PC-9 (cell line): ENCODE data around the gene RIMS1. TPM values are rescaled to one million over a fixed set of nuclear protein-coding genes. Genes with fewer than 3 reads are reported as not detected.

ENCODE experiments used
- BruUV-seq: library from RNA; stranded (reverse); fragments of 400-500 nt; replicated peaks from 2 replicates; lab custom pipeline; 2021; lab: Mats Ljungman, UMichigan
- CTCF ChIA-PET: fragments of 300-600 bp; sonication (Branson Sonifier 250); formaldehyde crosslinking; loops from one replicate; lab custom pipeline; 2022; ENCODE audit warnings: antibody characterized with exemption; lab: Charles Lee
- POLR2A ChIA-PET: fragments of 300-600 bp; sonication (Branson Sonifier 250); formaldehyde crosslinking; loops from one replicate; lab custom pipeline; 2022; ENCODE audit warnings: antibody characterized with exemption; ENCODE audit not compliant: unreplicated experiment; lab: Charles Lee
- DNase-seq, 2 experiments: peaks; one replicate each; pipeline versions ENCODE4 v3.0.0 to v3.0.0-alpha.2; 2015 to 2022; ENCODE audit warnings: mixed read lengths in 1 of 2
- H2AFZ ChIP-seq: fragments of 200-600 bp; sonication (generic); 2 replicates; pipeline ENCODE4 v1.8.1; 2017; ENCODE audit warnings: antibody characterized with exemption
- H3F3A ChIP-seq: fragments of 200-600 bp; sonication (generic); 2 replicates; pipeline ENCODE4 v1.8.1; 2017; ENCODE audit warnings: antibody characterized with exemption, mild to moderate bottlenecking, low read depth; ENCODE audit not compliant: insufficient read depth
- H3K27ac ChIP-seq: fragments of 200-600 bp; sonication (generic); 2 replicates; pipeline ENCODE4 v1.6.1; 2016; ENCODE audit warnings: mixed run types
- H3K27me3 ChIP-seq: fragments of 200-600 bp; sonication (generic); 2 replicates; pipeline ENCODE4 v1.6.1; 2016; ENCODE audit warnings: low read depth, mixed run types; ENCODE audit not compliant: insufficient read depth
- H3K36me3 ChIP-seq: fragments of 200-600 bp; sonication (generic); 2 replicates; pipeline ENCODE4 v1.6.1; 2016; ENCODE audit warnings: low read depth, mixed run types
- H3K4me1 ChIP-seq: fragments of 200-600 bp; sonication (generic); replicated peaks from 2 replicates; pipeline ENCODE4 v1.6.1; 2016; ENCODE audit warnings: mixed run types; ENCODE audit not compliant: insufficient read depth
- H3K4me2 ChIP-seq: fragments of 200-600 bp; sonication (generic); 2 replicates; pipeline ENCODE4 v1.6.1; 2017; ENCODE audit warnings: mixed run types
- H3K4me3 ChIP-seq: fragments of 200-600 bp; sonication (generic); 2 replicates; pipeline ENCODE4 v1.6.1; 2016; ENCODE audit warnings: mixed run types
- H3K79me2 ChIP-seq: fragments of 200-600 bp; sonication (generic); 2 replicates; pipeline ENCODE4 v1.6.1; 2017; ENCODE audit warnings: low read depth, mixed run types
- H3K9me2 ChIP-seq: fragments of 200-600 bp; sonication (generic); 2 replicates; pipeline ENCODE4 v1.8.1; 2017; ENCODE audit warnings: mild to moderate bottlenecking; ENCODE audit not compliant: insufficient read depth
- H3K9me3 ChIP-seq: fragments of 200-600 bp; sonication (generic); 2 replicates; pipeline ENCODE4 v1.8.1; 2016; ENCODE audit warnings: low read depth; ENCODE audit not compliant: insufficient read depth
- H4K20me1 ChIP-seq: fragments of 200-600 bp; sonication (generic); 2 replicates; pipeline ENCODE4 v1.8.1; 2017; ENCODE audit not compliant: insufficient read depth
- EZH2 ChIP-seq: fragments of 200-600 bp; sonication (generic); IDR thresholded peaks from 2 replicates; pipeline ENCODE4 v1.8.0; 2017; ENCODE audit warnings: antibody characterized with exemption, low read depth
- intact Hi-C: fragments of 100-400 bp; cut with micrococcal nuclease; formaldehyde crosslinking; loops from one replicate; pipeline ENCODE4 v1.10.0; 2022; ENCODE audit not compliant: unreplicated experiment
- total RNA-seq: library from RNA; stranded (reverse); gene quantifications from 2 replicates; pipeline ENCODE4 v1.2.3, GENCODE V29; 2021
- TF ChIP-seq, protein P1 (sequence below): fragments of 200-600 bp; sonication (generic); conservative IDR thresholded peaks from 2 replicates; pipeline ENCODE4 v1.6.1; 2017; ENCODE audit warnings: mixed run types, antibody characterized with exemption, mild to moderate bottlenecking, moderate library complexity

RIMS1 gene
- total RNA-seq, 1 experiment from 2014 or later, result not detected

DNA sequence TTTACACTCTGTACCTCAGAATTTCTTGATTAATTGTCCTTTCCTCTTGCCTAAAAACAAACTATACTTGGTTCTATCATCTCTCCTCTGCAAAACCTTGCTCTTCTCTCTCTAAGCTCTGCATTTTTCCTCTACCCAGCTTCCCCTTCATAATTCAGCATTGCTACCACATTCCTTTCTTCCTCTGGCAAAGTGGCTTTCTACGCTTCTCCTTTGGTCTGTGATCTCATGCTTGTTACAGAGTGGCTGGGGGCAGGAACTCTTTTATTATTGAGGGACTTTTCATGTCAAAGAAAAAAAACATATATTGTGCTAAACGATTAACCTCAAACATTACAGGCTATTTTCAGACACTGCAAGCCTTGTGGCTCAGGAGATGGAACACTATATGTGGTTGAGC, 402.2 kb downstream of the RIMS1 start:
- no peaks in the 10 kb centered on the region for H3K27me3 ChIP-seq
- ChIA-PET CTCF (no interaction called here), POLR2A (no interaction called here)
- no peak for DNase-seq
- no peaks in the 10 kb centered on the region for H3K9me3 ChIP-seq
- TF ChIP-seq EZH2, result no peak
- TF ChIP-seq, protein P1, sequence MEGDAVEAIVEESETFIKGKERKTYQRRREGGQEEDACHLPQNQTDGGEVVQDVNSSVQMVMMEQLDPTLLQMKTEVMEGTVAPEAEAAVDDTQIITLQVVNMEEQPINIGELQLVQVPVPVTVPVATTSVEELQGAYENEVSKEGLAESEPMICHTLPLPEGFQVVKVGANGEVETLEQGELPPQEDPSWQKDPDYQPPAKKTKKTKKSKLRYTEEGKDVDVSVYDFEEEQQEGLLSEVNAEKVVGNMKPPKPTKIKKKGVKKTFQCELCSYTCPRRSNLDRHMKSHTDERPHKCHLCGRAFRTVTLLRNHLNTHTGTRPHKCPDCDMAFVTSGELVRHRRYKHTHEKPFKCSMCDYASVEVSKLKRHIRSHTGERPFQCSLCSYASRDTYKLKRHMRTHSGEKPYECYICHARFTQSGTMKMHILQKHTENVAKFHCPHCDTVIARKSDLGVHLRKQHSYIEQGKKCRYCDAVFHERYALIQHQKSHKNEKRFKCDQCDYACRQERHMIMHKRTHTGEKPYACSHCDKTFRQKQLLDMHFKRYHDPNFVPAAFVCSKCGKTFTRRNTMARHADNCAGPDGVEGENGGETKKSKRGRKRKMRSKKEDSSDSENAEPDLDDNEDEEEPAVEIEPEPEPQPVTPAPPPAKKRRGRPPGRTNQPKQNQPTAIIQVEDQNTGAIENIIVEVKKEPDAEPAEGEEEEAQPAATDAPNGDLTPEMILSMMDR, result no peak
- no peak overlapping the region for H3K27ac ChIP-seq
- H3K4me2 ChIP-seq, result no peak overlapping the region
- no peak overlapping the region for H2AFZ ChIP-seq
- no peaks in the 10 kb centered on the region for H3K36me3 ChIP-seq
- no peaks in the 10 kb centered on the region for H3K4me1 ChIP-seq
- H3K79me2 ChIP-seq, result no peaks in the 10 kb centered on the region
- H4K20me1 ChIP-seq, result no peaks in the 10 kb centered on the region
- H3K4me3 ChIP-seq, result no peak overlapping the region
- H3F3A ChIP-seq, result no peaks in the 10 kb centered on the region
- intact Hi-C loops, result no loop called here
- no peaks in the 10 kb centered on the region for H3K9me2 ChIP-seq
- BruUV-seq, result no TSS peak

DNA sequence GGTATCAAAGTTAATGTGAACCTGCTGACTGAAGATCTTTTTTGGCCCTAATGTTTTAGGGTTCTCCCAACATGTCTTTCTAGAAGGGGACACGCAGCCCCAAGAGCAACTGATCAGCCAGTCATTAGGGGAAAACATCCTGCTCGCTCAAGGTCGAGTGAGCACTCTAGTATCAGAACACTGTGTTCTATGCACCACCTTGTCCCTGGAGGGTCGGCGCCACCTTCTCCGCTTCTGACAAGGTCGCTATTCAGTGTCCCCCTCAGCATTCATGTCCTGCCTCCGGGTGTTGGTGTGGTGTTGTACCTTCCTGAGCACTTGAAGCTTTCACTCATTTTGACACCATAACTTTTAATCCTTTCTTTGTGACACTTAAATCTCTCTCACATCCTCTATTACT, 404.3 kb downstream of the RIMS1 start:
- no peak for DNase-seq
- Histone ChIP-seq H3K36me3 (no peaks in the 10 kb centered on the region), H3K4me2 (no peak overlapping the region), H3K27ac (no peak overlapping the region), H3F3A (no peaks in the 10 kb centered on the region), H3K9me2 (no peaks in the 10 kb centered on the region), H3K4me3 (no peak overlapping the region), H3K9me3 (no peaks in the 10 kb centered on the region), H4K20me1 (no peaks in the 10 kb centered on the region), H3K4me1 (no peaks in the 10 kb centered on the region), H3K79me2 (no peaks in the 10 kb centered on the region), H2AFZ (0 out of 2 replicates have a peak overlapping the region, but pooled peaks have one; percentile 26), H3K27me3 (no peaks in the 10 kb centered on the region)
- POLR2A ChIA-PET, result no interaction called here
- intact Hi-C loops, result no loop called here
- CTCF ChIA-PET, result no interaction called here
- TF ChIP-seq, protein P1, result no peak
- no peak for TF ChIP-seq EZH2
- BruUV-seq, result no TSS peak

DNA sequence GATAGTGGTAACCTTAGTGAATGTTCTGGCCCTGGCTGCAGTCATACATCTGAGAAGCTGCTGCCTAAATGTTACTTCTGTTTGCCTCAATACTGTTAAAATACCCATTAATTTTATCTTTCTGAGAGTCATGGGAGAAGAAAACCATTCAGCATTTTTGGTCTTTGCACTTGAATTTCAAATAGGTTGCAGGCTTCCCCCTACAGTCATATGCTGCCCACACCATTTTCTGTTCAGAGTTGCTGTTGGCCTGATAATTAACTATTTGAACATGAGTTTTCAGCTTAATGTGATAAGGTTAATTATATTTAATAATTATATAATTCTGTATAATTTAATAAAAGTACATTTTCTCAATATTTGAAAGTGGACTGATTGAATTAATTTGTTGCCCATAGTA, 410.0 kb downstream of the RIMS1 start:
- POLR2A ChIA-PET, result no interaction called here
- Histone ChIP-seq H3K4me2 (no peak overlapping the region), H4K20me1 (no peaks in the 10 kb centered on the region), H3K9me3 (no peaks in the 10 kb centered on the region), H3F3A (no peaks in the 10 kb centered on the region), H3K4me3 (no peak overlapping the region), H3K4me1 (no peaks in the 10 kb centered on the region), H3K9me2 (no peaks in the 10 kb centered on the region), H3K36me3 (no peaks in the 10 kb centered on the region), H2AFZ (no peak overlapping the region), H3K27ac (no peak overlapping the region), H3K27me3 (no peaks in the 10 kb centered on the region), H3K79me2 (no peaks in the 10 kb centered on the region)
- DNase-seq, result no peak
- BruUV-seq, result no TSS peak
- TF ChIP-seq EZH2, result no peak
- TF ChIP-seq, protein P1, result no peak
- CTCF ChIA-PET, result no interaction called here
- intact Hi-C loops, result no loop called here
